ENCODE data around the gene ZFYVE1. TPM values are rescaled to one million over a fixed set of nuclear protein-coding genes. Genes with fewer than 3 reads are reported as not detected.

Gene ZFYVE1
- polyA plus RNA-seq, 1 of the 3 experiments (the other 2 are of a cell fraction), result 18.6 TPM

GRCh38 chr14:73049428-73049827, 22.5 kb upstream of the ZFYVE1 start (continued):
- TF ChIP-seq FOXJ3 (CRISPR knock-in tag; IDR thresholded peaks at IDR 0.05), result no peak

GRCh38 chr14:73047808-73048207, 20.9 kb upstream of the ZFYVE1 start:
- Histone ChIP-seq H3K9me3 (no peaks in the 10 kb centered on the region), H3K4me2 (no peak overlapping the region), H3F3A (replicated peaks; ENCODE audit: insufficient read depth) (no peaks in the 10 kb centered on the region), H3K9me2 (no peaks in the 10 kb centered on the region), H3K9ac (no peak overlapping the region), H3K27me3 (ENCODE audit: insufficient read depth) (no peaks in the 10 kb centered on the region), H3K4me1 (ENCODE audit: control insufficient read depth in 1 of 2, insufficient read depth in 2 of 2, low read depth in 1 of 2, low read length in 1 of 2) (no peaks in the 10 kb centered on the region), H3K4me3 (ENCODE audit: low read depth in 2 of 2, low read length in 1 of 2) (no peak overlapping the region), H3K36me3 (replicated peaks in 1 of 2; ENCODE audit: control insufficient read depth in 1 of 2, insufficient read depth in 2 of 2, low read length in 1 of 2) (no peaks in the 10 kb centered on the region), H3K79me2 (ENCODE audit: insufficient read depth) (no peaks in the 10 kb centered on the region), H4K20me1 (ENCODE audit: insufficient read depth) (no peaks in the 10 kb centered on the region), H2AFZ (ENCODE audit: low read depth) (no peak overlapping the region), H3K27ac (ENCODE audit: low read depth in 2 of 2, low read length in 1 of 2) (no peak overlapping the region)
- TF ChIP-seq MAX (IDR thresholded peaks at IDR 0.05; ENCODE audit: low read depth) (no peak), EP300 (IDR thresholded peaks at IDR 0.05; ENCODE audit: borderline replicate concordance in 1 of 2, low read depth in 1 of 2, low read length in 1 of 2) (no peak), RAD21 (IDR thresholded peaks at IDR 0.05; ENCODE audit: low read length) (no peak), RXRA (IDR thresholded peaks at IDR 0.05; ENCODE audit: borderline replicate concordance, low read depth) (no peak), CHD2 (IDR thresholded peaks at IDR 0.05; ENCODE audit: low read length, partially characterized antibody) (no peak), TCF12 (IDR thresholded peaks at IDR 0.05) (no peak), ELF1 (IDR thresholded peaks at IDR 0.05) (no peak), YY1 (IDR thresholded peaks at IDR 0.05; ENCODE audit: low read depth) (no peak), IRF3 (IDR thresholded peaks at IDR 0.05; ENCODE audit: low read depth, low read length) (no peak), CTCF (IDR thresholded peaks at IDR 0.05) (no peak), REST (IDR thresholded peaks at IDR 0.05; ENCODE audit: low read depth, low read length) (no peak), RFX5 (IDR thresholded peaks at IDR 0.05; ENCODE audit: low read length) (no peak), ZBTB33 (IDR thresholded peaks at IDR 0.05; ENCODE audit: borderline replicate concordance, low read depth) (no peak), TAF1 (IDR thresholded peaks at IDR 0.05; ENCODE audit: borderline replicate concordance, low read depth, low read length) (no peak), POLR2AphosphoS5 (IDR thresholded peaks at IDR 0.05; ENCODE audit: low read depth, low read length) (no peak), FOXM1 (IDR thresholded peaks at IDR 0.05; ENCODE audit: low read depth) (no peak)
- WGBS (ENCODE audit: low lambda C conversion rate), result 100% methylated on average over 1 of the region's 1 CpG
- ChIA-PET CTCF (interaction anchor here (1.5 kb wide), 1 partner anchor 10 kb away, joined by 5 read pairs; the partner anchor contains the start of gene RBM25), POLR2A (interaction anchor here (1.0 to 1.5 kb wide), 2 partner anchors 11 to 21 kb away, joined by 3 read pairs; partner anchors contain the start of genes RBM25 and ZFYVE1)
- no peak for DNase-seq

Measured in SK-N-SH (cell line).